ENCODE data around the gene SLC23A3.
"Not testable (repeated sequence)": the region's sequence is repeated elsewhere in the genome, so short reads cannot be mapped to it uniquely, and the experiment has no call there.

SLC23A3 gene

GRCh38 chr2:219204425-219205164 is 34.8 kb upstream of the SLC23A3 start:
- DNase-seq: no peak

GRCh38 chr2:219201331-219201730 is 31.5 kb upstream of the SLC23A3 start:
- DNase-seq: not testable (repeated sequence)

GRCh38 chr2:219200502-219201326 is 30.9 kb upstream of the SLC23A3 start:
- not testable (repeated sequence) for DNase-seq

- no peak for DNase-seq
Observed at GRCh38 chr2:219199470-219200211, 29.8 kb upstream of the SLC23A3 start.

- no peak for DNase-seq
Observed at GRCh38 chr2:219198974-219199373, 29.1 kb upstream of the SLC23A3 start.

- DNase-seq: no peak
Observed at GRCh38 chr2:219197388-219197787, 27.6 kb upstream of the SLC23A3 start.

DNA sequence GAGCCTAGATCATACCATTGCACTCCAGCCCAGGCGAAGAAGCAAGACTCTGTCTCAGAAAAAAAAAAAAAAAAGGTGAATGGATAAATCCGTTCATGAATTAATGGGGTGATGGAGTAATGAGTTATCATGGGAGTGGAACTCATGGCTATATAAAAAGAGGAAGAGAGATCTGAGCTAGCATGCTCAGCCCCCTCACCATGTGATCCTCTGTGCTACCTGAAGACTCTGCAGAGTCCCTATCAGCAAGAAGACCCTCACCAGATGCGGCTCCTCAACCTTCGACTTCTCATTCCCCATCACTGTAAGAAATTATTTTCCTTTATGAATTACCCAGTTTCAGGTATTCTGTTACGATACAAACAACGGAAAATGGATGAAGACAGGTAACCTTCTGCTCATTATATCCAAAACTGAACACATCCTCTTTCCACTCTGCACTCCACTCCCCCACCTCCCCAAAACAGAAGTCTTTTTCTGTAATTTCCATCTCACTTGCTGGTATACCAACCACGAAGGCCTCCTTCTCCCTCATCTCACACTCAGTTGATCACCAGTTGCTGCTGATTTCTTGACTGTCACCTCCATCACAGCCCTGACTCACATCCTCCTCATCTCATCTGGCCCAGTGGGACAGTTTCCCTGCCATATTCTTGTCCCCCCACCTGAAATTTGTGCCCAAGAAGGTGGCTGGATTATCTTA is 17.1 kb upstream of the SLC23A3 start:
- DNase-seq: no peak

- DNase-seq: no peak
Observed at GRCh38 chr2:219184121-219184520, 14.3 kb upstream of the SLC23A3 start.

DNA sequence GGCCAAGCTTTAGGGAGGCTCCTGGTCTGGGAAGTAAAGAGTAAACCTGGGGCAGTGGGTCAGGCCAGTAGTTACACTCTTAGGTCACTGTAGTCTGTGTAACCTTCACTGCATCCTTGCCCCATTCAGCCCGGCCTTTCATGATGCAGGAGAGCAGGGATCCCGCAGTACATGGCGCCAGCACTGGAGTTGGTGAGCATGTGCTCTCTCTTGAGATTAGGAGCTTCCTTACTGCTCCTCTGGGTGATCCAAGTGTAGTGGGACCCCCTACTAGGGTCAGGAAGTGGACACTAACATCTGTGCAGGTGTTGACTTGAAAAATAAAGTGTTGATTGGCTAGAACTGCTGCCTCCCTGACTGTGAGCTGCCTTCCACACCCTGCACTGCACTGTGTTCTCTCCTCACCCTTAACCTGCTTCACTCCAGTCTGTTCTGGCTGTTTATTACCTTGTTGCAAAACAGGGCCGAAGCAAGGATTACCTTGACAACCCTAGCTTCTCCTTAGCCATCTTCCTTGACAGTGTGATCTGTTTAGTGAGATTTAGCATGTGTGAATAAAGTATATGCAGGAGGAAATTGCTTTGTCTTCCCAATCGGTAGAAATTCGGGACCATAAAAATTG is 13.4 kb upstream of the SLC23A3 start:
- no peak for DNase-seq

GRCh38 chr2:219182331-219183150 is 12.7 kb upstream of the SLC23A3 start:
- peak; percentile 72 to 73 for DNase-seq

DNA sequence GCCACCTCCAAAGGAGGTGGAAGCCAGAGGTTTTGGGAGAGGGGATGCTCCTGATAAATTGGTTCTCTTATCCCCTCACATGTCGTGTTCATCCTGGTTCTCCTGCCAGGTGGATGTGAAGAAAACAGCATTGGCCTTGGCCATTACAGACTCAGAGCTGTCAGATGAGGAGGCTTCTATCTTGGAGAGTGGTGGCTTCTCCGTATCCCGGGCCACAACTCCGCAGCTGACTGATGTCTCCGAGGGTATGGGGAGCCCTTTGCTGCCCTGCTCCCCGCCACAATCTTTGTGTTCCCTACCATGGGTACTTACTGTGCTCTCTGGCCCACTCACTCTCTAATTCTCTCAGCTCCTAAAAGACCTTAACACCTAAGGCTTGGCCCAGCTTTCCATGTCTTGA is 11.7 kb upstream of the SLC23A3 start:
- no peak for DNase-seq

DNA sequence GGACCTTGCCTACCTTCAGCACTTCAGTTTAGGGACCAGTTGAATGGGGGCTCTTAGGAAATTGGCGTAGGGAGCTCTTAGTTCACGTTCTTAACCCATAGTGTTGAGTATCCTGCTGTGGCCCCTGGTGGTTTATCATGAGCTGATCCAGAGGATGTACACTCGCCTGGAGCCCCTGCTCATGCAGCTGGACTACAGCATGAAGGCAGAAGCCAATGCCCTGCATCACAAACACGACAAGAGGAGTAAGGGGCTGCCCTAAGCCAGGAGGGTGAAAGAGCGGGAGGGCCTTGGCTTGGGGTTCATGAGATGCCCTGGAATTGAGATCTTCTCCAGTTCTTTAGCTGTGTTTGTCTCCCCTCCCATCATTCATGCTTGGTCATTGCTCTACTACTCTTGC is 11.1 kb upstream of the SLC23A3 start:
- no peak for DNase-seq

- DNase-seq: no peak
Observed at GRCh38 chr2:219179601-219180465, 10.0 kb upstream of the SLC23A3 start.

- DNase-seq: no peak
Observed at GRCh38 chr2:219178377-219179175, 8.7 kb upstream of the SLC23A3 start.

DNA sequence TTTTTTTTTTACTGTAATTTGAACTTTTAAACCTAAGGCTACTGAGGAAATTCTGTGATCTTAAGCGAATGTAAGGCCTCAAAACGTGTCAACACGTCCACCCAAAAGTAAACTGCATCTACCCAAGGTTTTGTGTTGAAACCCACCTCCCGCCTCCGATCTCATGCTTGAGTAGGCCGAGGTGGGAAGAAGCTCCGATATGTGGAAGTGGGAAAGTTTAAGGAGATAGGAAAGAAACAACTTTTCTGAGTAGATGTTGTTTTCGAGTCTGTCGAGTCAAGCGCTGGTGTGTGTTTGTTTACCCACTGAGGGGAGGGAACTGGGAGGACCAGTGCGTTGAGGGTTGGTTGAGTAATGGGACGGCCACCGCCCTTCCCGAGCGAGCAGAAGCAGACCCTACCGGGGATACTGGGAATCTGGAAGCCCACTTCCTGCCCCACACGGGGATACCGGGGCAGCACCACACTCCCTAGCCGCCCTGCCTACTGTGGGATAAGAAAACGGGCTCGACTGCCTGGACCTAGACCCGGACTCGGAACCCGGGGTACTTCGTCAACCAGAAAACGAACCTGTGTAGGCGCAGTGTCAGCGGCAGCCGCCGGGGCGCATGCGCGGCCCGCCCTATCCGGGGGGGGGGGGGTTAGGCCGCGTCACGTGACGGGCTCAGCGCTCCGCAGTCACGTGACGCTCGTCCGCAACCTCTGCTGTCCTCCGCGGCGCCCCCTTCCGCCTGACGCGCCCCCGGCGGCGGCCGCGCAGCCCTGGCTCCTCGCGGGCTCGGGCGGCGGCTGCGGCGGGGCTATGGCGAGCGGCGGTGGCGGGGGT is 7.9 kb upstream of the SLC23A3 start, which contains the start of gene RETREG2:
Gene RETREG2, plus strand, starts transcription at position 724 of the 825 bp plus-strand sequence. Its CDS starts 78 bp downstream, at position 802.
- DNase-seq: peak; percentile 49 to 66

DNA sequence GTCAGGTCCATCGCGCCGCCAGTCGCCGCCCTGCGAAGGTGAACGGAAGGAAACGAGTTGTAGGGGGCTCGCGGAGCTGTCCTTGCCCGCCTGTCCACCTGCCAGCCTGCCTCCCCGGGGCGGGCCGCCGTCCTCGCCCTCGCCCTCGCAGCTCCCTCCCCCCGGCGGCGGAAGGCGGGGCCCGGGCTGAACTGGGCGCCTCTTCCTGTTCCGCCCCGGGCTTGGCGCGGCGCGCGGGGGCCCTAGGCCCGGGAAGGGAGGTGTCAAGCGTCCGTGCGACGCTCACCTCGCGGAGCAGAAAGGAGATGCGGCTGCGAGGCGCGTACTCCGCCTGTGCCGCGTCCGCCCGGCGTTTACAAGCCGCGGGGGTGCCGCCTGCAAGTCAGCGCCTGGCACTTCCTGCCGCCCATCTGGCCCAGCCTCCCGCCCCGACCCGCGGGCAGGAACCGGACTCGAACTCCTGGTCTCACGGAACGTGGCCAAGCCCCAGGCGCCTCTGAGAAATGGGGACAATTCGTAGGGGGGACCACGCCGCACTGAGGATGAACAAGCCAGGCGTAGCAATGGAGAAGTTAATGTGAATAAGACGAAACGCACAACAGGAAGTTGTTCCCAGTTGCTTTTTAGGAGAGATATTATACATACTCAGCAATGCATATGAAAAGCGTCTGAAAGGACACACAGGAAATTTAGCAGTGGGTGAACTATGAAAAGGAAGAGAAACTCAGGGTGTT is 7.2 kb upstream of the SLC23A3 start, which contains the start of gene CNPPD1:
Gene CNPPD1, minus strand, starts transcription at position 108 of the 734 bp plus-strand sequence. Its CDS starts 97 bp downstream, at position 11.
- peak; percentile 36 to 59 for DNase-seq

All from Kasumi-1 (cell line).